RCC 7860 (cell line): ENCODE data around the gene TPSG1.

Experiments used
- DNase-seq: peaks from one replicate; pipeline ENCODE4 v3.0.0-alpha.2; 2015; ENCODE audit warnings: low spot score
- FAIRE-seq: peaks from 2 replicates; lab custom pipeline; 2012; peaks lifted over from hg19 to GRCh38; lab: Jason Lieb, UNC

The TPSG1 gene

DNA sequence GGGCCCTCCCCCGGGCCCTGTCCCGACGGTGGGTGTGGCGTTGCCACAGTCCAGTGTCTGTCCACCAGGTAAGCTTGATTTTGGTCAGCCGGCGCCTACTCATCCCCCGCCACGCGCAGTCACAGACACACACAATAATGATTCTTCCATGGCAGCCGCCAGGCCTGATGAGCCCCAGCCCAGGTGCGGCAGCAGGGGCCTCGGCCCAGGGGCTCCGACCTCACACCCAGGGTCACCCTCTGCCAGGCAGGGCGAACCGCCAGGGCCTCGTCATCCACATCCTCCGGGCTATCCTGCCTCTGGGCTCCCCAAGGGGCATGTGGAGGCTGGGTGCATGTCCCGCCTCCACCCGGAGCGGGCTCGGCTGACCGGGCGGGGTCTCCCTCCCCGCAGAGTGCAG is 7.5 kb downstream of the TPSG1 start:
- no peak for FAIRE-seq
- no peak for DNase-seq

DNA sequence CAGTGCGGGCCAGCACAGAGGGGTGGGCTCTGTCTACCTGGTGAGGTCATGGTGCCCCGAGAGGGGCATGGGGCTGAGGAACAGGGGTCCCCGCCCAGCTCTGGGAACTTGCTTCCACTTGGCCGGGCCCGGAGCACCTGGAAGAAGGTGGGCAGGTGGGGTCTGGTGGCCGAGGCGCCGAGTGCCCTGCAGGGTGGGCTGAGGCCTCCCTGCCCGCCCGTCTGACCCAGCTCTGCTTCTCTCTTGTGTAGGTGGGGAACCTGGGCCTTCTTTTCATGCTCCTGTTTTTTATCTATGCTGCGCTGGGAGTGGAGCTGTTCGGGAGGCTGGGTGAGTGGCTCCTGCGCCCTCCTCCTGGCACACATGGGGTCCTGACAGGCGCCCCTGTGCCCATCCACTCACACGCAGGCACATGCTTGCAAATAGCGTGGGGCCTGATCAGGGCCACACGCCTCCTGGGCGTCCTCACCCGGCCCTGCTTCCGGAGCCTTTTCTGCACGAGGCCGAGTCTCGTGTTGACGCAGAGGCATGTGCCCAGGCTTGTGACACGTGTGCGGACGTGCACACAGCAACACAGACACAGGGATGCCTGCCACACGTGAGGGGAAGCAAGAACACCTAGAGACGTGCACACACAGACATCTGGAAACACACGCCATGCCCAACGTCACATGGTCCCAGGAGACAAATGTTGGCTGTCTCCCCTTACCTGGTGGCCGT is 8.2 kb downstream of the TPSG1 start:
- FAIRE-seq (no peak), DNase-seq (no peak)

DNA sequence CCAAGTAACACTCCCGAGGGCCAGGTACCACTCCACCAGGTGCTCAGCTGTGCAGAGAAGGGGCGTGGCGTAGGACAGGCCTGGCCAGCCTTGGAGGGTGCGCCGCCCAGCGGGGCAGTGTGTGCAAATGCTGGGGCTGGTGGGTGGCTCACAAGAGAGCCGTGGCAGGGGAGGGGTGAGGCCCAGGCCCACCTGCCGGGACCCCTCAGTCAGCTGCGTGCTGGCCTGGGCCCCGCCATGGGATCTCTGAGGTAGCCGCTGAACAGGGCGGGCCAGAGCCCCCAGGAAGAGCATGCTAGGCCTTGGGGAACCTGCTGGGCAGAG is 8.8 kb downstream of the TPSG1 start:
- no peak for DNase-seq
- no peak for FAIRE-seq

DNA sequence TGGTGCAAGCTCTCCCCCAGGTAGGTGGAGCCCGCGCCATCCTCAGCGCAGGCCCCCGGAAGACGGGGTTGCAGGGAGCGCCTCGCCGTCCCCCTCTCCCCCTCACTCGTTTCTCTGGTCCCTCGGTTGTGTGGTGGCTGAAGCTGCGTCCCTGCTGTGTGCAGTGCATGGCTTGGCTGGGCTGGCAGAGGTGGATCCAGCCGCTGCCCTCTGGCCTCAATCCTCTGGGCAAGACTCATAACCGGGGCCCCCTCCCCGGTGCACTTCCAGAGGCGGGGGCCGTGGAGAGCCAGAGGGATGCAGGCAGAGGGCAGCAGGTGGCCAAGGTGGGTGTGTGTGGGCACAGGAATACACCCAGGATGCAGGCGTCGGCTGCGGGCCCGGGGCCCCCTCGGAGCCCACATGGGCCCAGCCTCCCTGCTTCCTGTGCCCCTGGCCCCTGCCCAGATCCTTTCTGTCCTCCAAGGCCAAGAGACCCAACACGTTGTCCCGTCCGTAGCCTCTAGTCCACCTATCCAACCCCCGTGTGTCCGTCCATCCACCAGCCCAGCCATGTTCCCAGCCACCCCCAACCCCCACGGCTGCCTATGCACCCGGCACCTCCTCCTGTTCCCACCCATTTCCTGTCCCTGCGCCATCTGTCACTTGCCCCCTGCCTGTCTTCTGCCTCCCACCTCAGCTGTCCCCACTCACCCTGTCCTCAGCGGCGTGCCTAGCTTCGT is 9.3 kb downstream of the TPSG1 start:
- FAIRE-seq: no peak
- no peak for DNase-seq

DNA sequence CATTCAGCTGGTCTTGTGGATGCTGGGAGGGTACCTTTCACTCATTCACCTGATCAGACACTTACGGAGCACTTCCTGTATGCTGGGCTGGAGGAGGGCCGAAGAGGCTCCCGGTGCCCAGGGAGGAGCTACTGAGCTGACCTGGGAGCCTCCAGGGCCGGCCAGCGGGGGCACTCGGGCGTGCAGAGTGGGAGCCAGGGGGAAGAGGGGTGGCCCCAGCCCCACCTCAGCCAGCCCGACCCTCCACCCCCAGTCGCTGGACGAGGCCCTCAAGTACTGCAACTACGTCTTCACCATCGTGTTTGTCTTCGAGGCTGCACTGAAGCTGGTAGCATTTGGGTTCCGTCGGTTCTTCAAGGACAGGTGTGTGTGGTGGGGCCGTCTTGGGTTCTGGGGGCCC is 10.3 kb downstream of the TPSG1 start:
- DNase-seq (no peak), FAIRE-seq (no peak)

DNA sequence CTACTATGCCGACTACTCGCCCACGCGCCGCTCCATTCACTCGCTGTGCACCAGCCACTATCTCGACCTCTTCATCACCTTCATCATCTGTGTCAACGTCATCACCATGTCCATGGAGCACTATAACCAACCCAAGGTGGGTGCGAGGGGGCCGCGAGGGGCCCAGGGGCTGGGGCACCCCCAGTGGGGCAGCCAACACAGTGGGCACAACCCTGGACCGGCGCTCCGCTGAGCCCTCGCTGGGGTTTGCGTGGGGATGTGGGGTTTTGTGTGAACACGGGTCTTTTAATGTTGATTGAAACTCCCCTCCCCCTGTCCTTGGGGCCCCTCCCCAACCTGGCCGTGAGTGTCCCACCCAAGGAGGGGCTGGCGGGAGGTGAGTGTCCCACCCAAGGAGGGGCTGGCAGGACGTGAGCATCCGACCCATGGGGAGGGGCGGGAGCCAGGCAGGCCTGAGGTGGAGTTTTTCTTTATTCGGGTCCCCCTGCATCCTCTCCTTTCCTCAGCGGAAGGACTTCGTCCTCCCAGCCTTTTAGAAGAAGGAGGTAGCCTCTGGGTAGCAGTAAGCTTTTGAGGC is 11.2 kb downstream of the TPSG1 start:
- DNase-seq: no peak
- FAIRE-seq: no peak

DNA sequence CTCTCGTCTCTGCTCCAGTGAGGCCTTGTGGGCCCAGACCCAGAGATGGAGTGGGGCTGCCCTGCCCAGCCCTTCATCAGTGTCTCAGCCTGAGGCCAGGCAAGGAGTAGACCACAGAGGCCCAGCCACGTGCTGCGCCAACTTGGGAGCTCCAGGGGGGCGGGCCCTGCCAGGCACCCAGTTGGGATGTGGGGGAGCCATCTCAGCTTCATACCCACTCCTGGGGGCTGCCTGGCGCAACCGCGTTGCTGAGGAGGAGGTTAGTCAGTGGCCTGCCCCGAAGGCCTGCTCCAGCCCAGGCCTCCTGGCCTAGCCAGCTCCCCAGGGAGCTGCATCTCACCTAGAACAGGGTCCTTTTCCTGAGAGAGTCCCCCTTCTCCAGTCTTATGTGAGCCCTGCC is 11.8 kb downstream of the TPSG1 start:
- no peak for DNase-seq
- no peak for FAIRE-seq

DNA sequence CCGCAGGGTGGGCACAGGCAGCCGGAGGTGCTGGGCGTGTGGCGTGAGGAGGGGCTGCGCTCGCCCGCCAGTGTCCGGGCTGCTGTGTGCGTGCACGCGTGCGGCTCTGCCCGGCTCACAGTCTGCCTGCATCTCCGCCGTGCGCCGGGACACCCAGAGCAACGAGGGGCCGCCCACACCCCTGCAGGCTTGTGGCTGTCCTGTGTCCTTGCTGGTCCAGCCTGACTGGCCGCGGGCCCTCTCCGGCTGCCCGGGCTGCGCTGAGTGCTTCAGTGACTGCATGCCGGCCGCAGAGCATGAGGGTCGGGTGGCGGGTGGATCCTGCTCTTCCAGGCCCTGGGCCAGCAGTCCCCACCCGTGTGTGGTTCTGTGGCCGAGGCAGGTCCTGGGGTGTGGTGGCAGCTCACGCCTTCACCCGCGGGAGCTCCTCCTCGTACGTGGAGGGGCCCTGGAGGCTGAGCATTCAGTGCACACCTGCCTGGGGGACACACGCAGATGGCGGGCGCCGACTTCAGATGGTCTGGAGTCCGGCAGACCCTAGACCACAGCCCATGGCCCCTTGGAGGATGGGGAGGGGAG is 12.4 kb downstream of the TPSG1 start:
- DNase-seq (no peak), FAIRE-seq (no peak)

DNA sequence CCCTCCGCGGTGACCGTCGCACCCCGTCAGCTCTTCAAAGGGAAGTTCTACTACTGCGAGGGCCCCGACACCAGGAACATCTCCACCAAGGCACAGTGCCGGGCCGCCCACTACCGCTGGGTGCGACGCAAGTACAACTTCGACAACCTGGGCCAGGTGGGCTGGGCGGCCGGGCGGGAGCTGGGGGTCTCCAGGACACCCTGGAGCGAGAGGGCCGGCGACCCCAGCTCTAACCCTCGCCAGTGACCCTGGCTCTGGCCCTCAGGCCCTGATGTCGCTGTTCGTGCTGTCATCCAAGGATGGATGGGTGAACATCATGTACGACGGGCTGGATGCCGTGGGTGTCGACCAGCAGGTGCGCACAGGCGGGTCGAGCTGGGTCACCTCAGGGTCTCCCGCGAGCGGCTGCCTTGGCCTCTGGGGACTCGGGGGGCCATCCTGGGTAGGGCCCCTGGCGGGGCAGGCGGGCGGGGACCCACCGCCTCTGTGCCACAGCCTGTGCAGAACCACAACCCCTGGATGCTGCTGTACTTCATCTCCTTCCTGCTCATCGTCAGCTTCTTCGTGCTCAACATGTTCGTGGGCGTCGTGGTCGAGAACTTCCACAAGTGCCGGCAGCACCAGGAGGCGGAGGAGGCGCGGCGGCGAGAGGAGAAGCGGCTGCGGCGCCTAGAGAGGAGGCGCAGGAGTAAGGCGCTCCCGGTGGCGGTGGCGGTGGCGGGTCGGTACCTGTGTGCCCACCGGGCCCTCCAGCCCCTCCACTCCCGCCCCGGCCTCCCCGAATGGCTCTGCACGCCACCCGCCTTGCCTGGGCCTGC is 13.4 kb downstream of the TPSG1 start:
- DNase-seq (no peak), FAIRE-seq (no peak)

DNA sequence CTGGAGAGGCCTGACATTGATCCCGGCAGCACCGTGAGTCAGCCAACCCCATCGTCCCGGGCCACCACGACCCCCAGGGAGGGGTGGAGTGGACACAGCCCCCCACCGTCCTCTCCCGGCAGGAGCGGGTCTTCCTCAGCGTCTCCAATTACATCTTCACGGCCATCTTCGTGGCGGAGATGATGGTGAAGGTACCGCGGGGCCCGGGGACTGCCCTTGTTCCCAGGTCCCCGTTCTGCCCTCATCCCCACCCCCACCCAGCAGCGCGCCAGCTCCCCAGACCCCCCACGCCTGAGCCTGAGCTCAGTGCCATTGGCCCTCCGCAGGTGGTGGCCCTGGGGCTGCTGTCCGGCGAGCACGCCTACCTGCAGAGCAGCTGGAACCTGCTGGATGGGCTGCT is 14.6 kb downstream of the TPSG1 start:
- DNase-seq (no peak), FAIRE-seq (no peak)

DNA sequence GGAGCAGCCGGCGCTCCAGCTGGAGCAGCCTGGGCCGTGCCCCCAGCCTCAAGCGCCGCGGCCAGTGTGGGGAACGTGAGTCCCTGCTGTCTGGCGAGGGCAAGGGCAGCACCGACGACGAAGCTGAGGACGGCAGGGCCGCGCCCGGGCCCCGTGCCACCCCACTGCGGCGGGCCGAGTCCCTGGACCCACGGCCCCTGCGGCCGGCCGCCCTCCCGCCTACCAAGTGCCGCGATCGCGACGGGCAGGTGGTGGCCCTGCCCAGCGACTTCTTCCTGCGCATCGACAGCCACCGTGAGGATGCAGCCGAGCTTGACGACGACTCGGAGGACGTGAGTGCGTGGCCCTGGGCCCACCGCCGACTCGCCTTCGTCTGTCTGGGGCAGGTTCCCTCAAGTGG is 16.0 kb downstream of the TPSG1 start:
- no peak for FAIRE-seq
- no peak for DNase-seq

DNA sequence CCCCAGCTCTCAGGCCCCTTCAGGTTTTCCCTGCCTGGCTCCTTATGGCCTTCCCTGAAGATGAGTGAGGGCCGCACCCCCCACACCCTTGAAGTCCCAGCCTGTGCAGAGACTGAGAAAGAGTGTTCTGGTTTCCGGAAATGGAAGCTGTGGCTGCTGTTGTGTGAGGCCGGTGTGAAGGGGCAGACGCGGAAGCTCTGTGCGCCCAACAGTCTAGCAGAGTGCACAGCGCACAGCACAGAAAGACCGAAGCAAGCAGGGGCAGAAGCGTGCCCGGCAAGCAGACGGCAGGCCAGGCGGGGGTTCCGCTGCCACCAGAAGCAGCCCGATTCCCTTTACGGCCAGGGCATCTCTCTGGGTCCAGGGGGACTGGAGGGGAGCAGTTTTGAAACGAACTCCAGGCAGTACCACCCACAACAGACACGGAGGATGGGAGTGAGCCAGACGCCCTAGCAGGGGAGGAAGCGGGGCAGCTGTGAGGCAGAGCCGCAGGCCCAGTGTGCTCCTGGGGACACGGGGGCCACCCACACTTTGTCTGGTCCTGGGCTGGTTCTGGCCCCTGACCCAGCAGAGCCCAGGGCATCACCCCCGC is 16.7 kb downstream of the TPSG1 start:
- DNase-seq: no peak
- no peak for FAIRE-seq

DNA sequence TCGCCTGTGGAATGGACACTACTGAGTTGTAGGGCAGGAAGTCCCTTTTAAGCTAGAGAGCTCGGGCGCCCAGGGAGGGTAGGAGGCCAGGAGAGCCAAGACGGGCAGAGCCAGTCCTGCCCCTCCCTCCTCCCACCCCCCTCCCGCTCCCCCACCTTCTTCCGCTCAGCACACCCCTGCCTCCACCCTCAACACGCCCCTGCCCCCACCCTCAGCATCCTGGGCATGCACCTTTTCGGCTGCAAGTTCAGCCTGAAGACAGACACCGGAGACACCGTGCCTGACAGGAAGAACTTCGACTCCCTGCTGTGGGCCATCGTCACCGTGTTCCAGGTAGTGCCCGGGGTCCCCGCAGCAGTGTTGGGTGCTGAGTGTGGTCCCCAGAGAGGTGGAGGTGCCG is 18.3 kb downstream of the TPSG1 start:
- no peak for FAIRE-seq
- DNase-seq: no peak

DNA sequence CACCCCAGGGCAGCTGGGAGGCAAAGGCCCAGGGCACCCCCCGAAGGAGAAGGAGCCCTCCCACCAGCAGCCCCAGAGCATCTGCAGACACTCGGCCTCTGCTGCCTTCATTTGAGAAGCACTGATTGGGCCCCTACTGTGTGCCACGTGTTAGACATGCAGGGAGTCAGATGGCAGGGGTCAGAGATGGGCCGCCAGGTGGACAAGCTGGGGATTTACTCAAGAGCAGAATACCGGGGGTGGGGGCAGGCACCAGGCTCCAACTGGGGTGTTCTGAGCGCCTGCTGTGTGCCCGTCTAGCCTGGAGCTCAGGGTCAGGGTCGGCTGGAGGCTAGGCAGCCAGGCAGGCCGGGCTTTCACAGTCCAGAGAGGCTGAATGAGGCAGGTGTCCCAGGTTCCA is 18.7 kb downstream of the TPSG1 start:
- FAIRE-seq: no peak
- DNase-seq: no peak

DNA sequence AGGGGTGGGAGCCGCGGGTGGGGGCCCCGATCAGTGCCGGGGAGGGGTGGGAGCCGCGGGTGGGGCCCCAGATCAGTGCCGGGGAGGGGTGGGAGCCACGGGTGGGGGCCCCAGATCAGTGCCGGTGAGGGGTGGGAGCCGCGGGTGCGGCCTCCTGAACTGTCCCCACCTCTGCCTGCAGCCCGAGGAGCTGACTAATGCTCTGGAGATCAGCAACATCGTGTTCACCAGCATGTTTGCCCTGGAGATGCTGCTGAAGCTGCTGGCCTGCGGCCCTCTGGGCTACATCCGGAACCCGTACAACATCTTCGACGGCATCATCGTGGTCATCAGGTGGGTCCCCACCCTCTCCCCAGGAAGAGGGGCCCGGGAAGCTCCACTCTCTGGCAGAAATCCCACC is 20.1 kb downstream of the TPSG1 start:
- DNase-seq (no peak), FAIRE-seq (no peak)

DNA sequence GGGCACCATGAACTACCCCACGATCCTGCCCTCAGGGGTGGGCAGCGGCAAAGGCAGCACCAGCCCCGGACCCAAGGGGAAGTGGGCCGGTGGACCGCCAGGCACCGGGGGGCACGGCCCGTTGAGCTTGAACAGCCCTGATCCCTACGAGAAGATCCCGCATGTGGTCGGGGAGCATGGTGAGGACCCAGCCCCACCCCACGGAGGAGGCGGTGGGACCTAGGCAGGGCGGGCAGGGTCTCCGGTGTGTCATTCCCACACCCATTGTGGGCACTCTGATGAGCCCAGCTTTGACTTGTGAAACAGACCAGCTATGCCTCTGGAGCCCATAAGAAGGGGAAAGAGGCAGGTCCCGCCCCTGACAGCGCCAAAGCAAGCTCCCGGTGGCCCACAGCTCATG is 22.8 kb downstream of the TPSG1 start:
- DNase-seq (no peak), FAIRE-seq (no peak)

DNA sequence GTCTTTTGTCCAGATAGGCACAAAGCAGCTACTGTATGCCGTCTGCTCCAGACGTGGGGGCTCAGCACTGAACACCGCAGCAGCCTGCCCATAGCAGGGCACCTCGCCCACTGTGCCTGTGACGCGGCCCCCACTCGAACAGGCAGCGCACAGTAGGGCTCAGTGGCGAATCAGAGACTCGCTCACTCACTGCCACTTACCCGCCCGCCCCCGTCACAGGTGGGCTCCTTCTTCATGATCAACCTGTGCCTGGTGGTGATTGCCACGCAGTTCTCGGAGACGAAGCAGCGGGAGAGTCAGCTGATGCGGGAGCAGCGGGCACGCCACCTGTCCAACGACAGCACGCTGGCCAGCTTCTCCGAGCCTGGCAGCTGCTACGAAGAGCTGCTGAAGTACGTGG is 23.6 kb downstream of the TPSG1 start:
- DNase-seq (no peak), FAIRE-seq (no peak)

DNA sequence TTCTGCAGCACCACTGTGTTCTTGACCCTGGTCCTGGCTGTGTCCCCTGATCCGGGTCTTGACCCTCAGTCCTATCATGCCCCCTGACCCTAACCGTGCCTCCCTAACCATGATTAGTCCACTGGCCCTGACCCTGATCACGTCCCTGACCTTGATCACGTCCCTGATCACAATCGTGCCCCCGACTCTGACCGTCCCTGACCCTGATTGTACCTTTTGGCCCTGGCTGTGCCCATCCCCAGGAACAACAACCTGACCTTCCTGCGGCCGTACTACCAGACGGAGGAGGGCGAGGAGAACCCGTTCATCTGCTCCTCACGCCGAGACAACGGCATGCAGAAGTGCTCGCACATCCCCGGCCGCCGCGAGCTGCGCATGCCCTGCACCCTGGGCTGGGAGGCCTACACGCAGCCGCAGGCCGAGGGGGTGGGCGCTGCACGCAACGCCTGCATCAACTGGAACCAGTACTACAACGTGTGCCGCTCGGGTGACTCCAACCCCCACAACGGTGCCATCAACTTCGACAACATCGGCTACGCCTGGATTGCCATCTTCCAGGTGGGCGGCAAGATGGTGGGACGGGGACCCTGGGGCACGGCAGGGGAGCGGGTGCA is 24.9 kb downstream of the TPSG1 start:
- DNase-seq (no peak), FAIRE-seq (no peak)

DNA sequence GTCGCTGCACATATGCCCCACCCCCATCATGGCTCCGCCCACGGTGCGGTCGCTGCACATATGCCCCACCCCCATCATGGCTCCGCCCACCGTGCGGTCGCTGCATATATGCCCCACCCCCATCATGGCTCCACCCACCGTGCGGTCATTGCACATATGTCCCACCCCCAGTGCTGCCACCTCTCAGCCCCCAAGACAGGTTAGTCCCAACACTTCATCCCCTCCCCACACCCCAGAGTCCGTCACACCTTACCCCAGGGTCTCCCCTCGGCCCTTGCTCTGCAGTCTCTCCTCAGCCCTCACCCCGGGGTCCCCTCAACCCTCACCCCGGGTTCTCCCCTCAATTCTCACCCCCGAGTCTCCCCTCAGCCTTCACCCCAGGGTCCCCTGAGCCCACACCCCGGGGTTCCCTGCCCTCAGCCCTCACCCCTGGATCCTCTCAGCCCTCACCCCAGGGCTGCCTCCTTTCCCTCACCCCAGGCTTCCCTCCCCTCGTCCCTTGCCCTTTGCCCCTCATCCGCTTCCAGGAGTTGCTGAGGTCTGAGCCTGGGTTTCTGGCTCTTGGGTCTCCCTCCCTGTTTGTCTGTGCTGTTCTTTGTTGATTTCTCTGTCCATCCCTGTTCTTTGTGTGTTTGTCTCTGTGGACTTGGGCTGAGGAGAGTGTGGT is 25.6 kb downstream of the TPSG1 start:
- no peak for DNase-seq
- FAIRE-seq: no peak
